Measurements from ENCODE around the gene SLC35G2.
"Not testable (repeated sequence)": the region's sequence is repeated elsewhere in the genome, so short reads cannot be mapped to it uniquely, and the experiment has no call there.

SLC35G2 gene

GRCh38 chr3:136835089-136835812, 16.3 kb downstream of the SLC35G2 start:
- DNase-seq (ENCODE audit: low spot score): no peak

GRCh38 chr3:136835813-136836510, 17.0 kb downstream of the SLC35G2 start:
- DNase-seq (ENCODE audit: low spot score): no peak

GRCh38 chr3:136836511-136837156, 17.7 kb downstream of the SLC35G2 start:
- no peak for DNase-seq (ENCODE audit: low spot score)

- DNase-seq (ENCODE audit: low spot score): no peak
These were observed 20.0 kb downstream of the SLC35G2 start for GRCh38 chr3:136838641-136839555.

- no peak for DNase-seq (ENCODE audit: low spot score)
These were observed 20.6 kb downstream of the SLC35G2 start for GRCh38 chr3:136839556-136839931.

- DNase-seq (ENCODE audit: low spot score): no peak
These were observed 21.3 kb downstream of the SLC35G2 start for GRCh38 chr3:136840252-136840651.

- DNase-seq (ENCODE audit: low spot score): no peak
These were observed 23.4 kb downstream of the SLC35G2 start for GRCh38 chr3:136842294-136842693.

- DNase-seq (ENCODE audit: low spot score): no peak
These were observed 25.8 kb downstream of the SLC35G2 start for GRCh38 chr3:136844724-136845123.

- DNase-seq (ENCODE audit: low spot score): no peak
These were observed 33.3 kb downstream of the SLC35G2 start for GRCh38 chr3:136852180-136852579.

GRCh38 chr3:136856665-136857064, 37.7 kb downstream of the SLC35G2 start:
- DNase-seq (ENCODE audit: low spot score): no peak

GRCh38 chr3:136858381-136858780, 39.5 kb downstream of the SLC35G2 start:
- DNase-seq (ENCODE audit: low spot score): no peak

GRCh38 chr3:136860541-136860940, 41.6 kb downstream of the SLC35G2 start:
- no peak for DNase-seq (ENCODE audit: low spot score)

GRCh38 chr3:136861890-136862616, 43.1 kb downstream of the SLC35G2 start, which contains the start of gene NCK1:
Gene NCK1, plus strand, starts transcription at chr3:136862208. Its CDS starts 65,794 bp downstream, at chr3:136928002.
- DNase-seq (ENCODE audit: low spot score): peak; percentile 98

GRCh38 chr3:136862617-136863322, 43.8 kb downstream of the SLC35G2 start:
- peak; percentile 82 for DNase-seq (ENCODE audit: low spot score)

GRCh38 chr3:136869282-136869681, 50.4 kb downstream of the SLC35G2 start:
- DNase-seq (ENCODE audit: low spot score): no peak

GRCh38 chr3:136872258-136872657, 53.3 kb downstream of the SLC35G2 start:
- DNase-seq (ENCODE audit: low spot score): not testable (repeated sequence)

- DNase-seq (ENCODE audit: low spot score): not testable (repeated sequence)
These were observed 60.6 kb downstream of the SLC35G2 start for GRCh38 chr3:136879510-136879909.

GRCh38 chr3:136882571-136882970, 63.6 kb downstream of the SLC35G2 start:
- DNase-seq (ENCODE audit: low spot score): no peak

- no peak for DNase-seq (ENCODE audit: low spot score)
These were observed 65.2 kb downstream of the SLC35G2 start for GRCh38 chr3:136883967-136884720.

Measured in left forelimb (tissue), 1 donor.